ENCODE results near the gene TCEA2. TPM values are rescaled to one million over a fixed set of nuclear protein-coding genes. Genes with fewer than 3 reads are reported as not detected.

The TCEA2 gene
- total RNA-seq, 2 donors from 2014 or later: 64.3 to 110 TPM

DNA sequence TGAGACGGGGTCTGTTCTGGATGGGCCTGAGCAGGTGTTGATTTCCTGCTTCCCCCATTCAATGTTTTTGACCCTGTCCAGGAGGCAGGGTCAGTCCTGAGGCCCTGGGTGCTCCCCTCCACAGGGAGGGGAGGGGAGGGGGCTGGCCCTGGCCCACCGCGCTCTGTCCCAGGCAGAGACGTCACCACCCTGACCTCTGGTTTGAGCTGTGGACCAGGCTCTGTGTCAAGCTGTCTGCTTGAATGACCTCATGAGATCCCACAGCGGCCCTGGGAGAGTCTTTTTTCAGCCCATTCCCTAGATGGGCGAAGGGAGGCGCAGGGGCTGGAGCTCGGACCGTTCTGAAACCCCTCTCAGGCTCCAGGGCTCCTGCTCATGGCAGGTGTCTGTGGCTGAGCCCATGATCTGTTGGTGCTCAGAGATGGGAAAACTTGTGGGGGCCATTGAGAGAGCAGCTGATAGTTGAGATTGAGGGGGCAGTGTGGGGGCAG is 30.1 kb downstream of the TCEA2 start:
- Histone ChIP-seq H3K9me3 (ENCODE audit: control insufficient read depth, low read length) (no peaks in the 10 kb centered on the region), H3K27me3 (ENCODE audit: control insufficient read depth, insufficient read depth, low read length, poor library complexity, severe bottlenecking) (peaks cover 8% of the 10 kb centered on the region), H3K27ac (ENCODE audit: low read depth, low read length) (no peak overlapping the region), H3K9ac (ENCODE audit: extremely low read depth, low read length, poor library complexity, severe bottlenecking) (no peak overlapping the region), H3K4me1 (ENCODE audit: control insufficient read depth, insufficient read depth, low read length) (no peaks in the 10 kb centered on the region), H3K4me3 (ENCODE audit: low read length) (no peak overlapping the region), H3K36me3 (ENCODE audit: control insufficient read depth, insufficient read depth, low read length) (no peaks in the 10 kb centered on the region)
- H3K27me3 Mint-ChIP-seq (ENCODE audit: insufficient read depth): peaks cover 9% of the 10 kb centered on the region
- no peaks in the 10 kb centered on the region for H3K4me1 Mint-ChIP-seq
- no peak overlapping the region for H3K4me3 Mint-ChIP-seq
- TF ChIP-seq, protein P1, sequence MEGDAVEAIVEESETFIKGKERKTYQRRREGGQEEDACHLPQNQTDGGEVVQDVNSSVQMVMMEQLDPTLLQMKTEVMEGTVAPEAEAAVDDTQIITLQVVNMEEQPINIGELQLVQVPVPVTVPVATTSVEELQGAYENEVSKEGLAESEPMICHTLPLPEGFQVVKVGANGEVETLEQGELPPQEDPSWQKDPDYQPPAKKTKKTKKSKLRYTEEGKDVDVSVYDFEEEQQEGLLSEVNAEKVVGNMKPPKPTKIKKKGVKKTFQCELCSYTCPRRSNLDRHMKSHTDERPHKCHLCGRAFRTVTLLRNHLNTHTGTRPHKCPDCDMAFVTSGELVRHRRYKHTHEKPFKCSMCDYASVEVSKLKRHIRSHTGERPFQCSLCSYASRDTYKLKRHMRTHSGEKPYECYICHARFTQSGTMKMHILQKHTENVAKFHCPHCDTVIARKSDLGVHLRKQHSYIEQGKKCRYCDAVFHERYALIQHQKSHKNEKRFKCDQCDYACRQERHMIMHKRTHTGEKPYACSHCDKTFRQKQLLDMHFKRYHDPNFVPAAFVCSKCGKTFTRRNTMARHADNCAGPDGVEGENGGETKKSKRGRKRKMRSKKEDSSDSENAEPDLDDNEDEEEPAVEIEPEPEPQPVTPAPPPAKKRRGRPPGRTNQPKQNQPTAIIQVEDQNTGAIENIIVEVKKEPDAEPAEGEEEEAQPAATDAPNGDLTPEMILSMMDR (conservative IDR thresholded peaks at IDR 0.05): no peak
- H3K36me3 Mint-ChIP-seq (ENCODE audit: low read depth): peaks cover 7% of the 10 kb centered on the region
- H3K27ac Mint-ChIP-seq: no peak overlapping the region
- DNase-seq: peak; percentile 75
- whole genome bisulfite sequencing, 2 experiments (ENCODE audit: insufficient coverage in 1 of 2, insufficient read length in 1 of 2): 69 to 80% methylated on average over 6 to 9 of the region's 9 CpGs
- peaks cover 2% of the 10 kb centered on the region for H3K9me3 Mint-ChIP-seq

DNA sequence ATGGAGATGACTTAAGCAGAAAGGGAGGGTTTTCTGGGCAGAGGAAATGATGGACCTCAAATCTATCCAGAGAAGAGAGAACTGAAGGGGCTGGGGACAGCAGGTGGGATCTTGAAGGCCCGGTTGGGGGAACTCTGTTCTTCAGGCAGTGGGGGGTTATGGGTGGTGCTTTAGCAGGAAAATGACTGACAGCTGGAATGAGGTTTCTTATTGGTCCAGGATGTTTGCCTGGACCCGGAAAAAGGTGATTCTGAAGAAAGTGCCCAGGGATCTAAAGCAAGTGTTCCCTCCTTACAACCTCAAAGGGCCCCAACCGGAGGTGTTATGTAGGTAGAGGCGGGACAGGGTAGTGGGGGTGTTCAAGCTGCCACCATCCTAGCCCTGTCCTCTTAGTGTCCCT is 32.5 kb downstream of the TCEA2 start:
- Mint-ChIP-seq H3K9me3 (peaks cover 2% of the 10 kb centered on the region), H3K27me3 (ENCODE audit: insufficient read depth) (peaks cover 2% of the 10 kb centered on the region), H3K4me1 (no peaks in the 10 kb centered on the region), H3K36me3 (ENCODE audit: low read depth) (peaks cover 7% of the 10 kb centered on the region), H3K27ac (no peak overlapping the region), H3K4me3 (no peak overlapping the region)
- Histone ChIP-seq H3K4me1 (ENCODE audit: control insufficient read depth, insufficient read depth, low read length) (no peaks in the 10 kb centered on the region), H3K9me3 (ENCODE audit: control insufficient read depth, low read length) (no peaks in the 10 kb centered on the region), H3K27me3 (ENCODE audit: control insufficient read depth, insufficient read depth, low read length, poor library complexity, severe bottlenecking) (peaks cover 5% of the 10 kb centered on the region), H3K9ac (ENCODE audit: extremely low read depth, low read length, poor library complexity, severe bottlenecking) (no peak overlapping the region), H3K4me3 (ENCODE audit: low read length) (no peak overlapping the region), H3K27ac (ENCODE audit: low read depth, low read length) (no peak overlapping the region), H3K36me3 (ENCODE audit: control insufficient read depth, insufficient read depth, low read length) (no peaks in the 10 kb centered on the region)
- WGBS, 2 experiments (ENCODE audit: insufficient coverage in 1 of 2, insufficient read length in 1 of 2): 78 to 92% methylated on average over 3 to 4 of the region's 4 CpGs
- no peak for DNase-seq
- TF ChIP-seq, protein P1 (conservative IDR thresholded peaks at IDR 0.05): no peak

DNA sequence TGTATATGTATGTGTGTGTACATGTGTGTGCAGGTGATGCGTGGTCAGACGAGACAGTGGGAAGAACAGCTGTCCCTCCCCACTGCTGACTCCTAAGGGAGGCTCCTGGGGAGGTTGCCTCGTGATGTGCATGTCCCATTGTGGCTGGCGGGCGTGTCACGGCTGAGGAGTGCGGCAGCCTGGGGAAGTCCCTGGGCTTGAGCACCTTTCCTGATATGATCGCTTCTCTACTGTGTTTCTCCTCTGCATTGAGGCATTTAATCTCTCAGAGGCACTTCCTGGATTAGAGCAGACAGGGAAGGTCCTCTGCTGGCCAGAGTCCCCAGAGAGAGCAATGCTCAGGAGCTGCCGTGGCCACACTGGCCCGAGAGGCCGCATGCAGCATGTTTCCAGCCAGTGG is 32.9 kb downstream of the TCEA2 start:
- Mint-ChIP-seq H3K9me3 (peaks cover 2% of the 10 kb centered on the region), H3K4me1 (no peaks in the 10 kb centered on the region), H3K4me3 (no peak overlapping the region), H3K36me3 (ENCODE audit: low read depth) (peaks cover 7% of the 10 kb centered on the region), H3K27me3 (ENCODE audit: insufficient read depth) (peaks cover 6% of the 10 kb centered on the region), H3K27ac (no peak overlapping the region)
- TF ChIP-seq, protein P1 (conservative IDR thresholded peaks at IDR 0.05): no peak
- H3K4me3 ChIP-seq (ENCODE audit: low read length): no peak overlapping the region
- no peaks in the 10 kb centered on the region for H3K9me3 ChIP-seq (ENCODE audit: control insufficient read depth, low read length)
- 90% methylated on average over 9 to 11 of the region's 11 CpGs for WGBS, 2 experiments (ENCODE audit: insufficient coverage in 1 of 2, insufficient read length in 1 of 2)
- no peaks in the 10 kb centered on the region for H3K4me1 ChIP-seq (ENCODE audit: control insufficient read depth, insufficient read depth, low read length)
- H3K27ac ChIP-seq (ENCODE audit: low read depth, low read length): no peak overlapping the region
- no peaks in the 10 kb centered on the region for H3K36me3 ChIP-seq (ENCODE audit: control insufficient read depth, insufficient read depth, low read length)
- peaks cover 10% of the 10 kb centered on the region for H3K27me3 ChIP-seq (ENCODE audit: control insufficient read depth, insufficient read depth, low read length, poor library complexity, severe bottlenecking)
- DNase-seq: no peak
- no peak overlapping the region for H3K9ac ChIP-seq (ENCODE audit: extremely low read depth, low read length, poor library complexity, severe bottlenecking)
